Measurements from ENCODE around the gene ICAM3. TPM values are rescaled to one million over a fixed set of nuclear protein-coding genes. Genes with fewer than 3 reads are reported as not detected.
"Not testable (repeated sequence)": the region's sequence is repeated elsewhere in the genome, so short reads cannot be mapped to it uniquely, and the experiment has no call there.

ICAM3 gene
- total RNA-seq, 4 donors from 2014 or later, result 5.5 to 20.6 (median 10.8) TPM

DNA sequence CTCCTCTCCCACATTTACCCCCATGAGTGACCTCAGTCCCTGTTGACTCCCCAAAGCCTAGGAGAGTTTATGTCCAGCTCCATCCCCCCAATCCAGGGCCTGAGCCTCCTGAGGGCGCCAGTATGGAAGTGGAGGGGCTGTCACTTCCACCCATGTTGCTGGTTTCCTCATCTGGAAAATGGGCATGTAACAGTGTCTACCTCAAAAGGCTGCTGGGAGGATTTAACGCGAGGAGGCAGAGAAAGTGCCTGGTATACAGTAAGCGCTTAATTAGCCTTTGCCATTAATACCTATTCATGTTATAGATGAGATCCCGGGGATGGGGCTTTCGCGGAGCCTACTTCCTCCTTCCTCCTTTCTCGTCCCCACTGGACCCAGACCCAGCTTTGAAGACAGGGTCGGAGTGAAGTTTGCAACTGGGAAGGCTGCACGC lies 40.5 kb upstream of the ICAM3 start:
- H3K27me3 ChIP-seq, result no peaks in the 10 kb centered on the region
- H3K9me3 ChIP-seq, result no peaks in the 10 kb centered on the region
- H3K27ac ChIP-seq, result peak overlapping the region; percentile 84 to 93 (median 86)
- peaks cover 0 to 14% (median 0%) of the 10 kb centered on the region in 3 donors for H3K36me3 ChIP-seq
- TF ChIP-seq, protein P1, sequence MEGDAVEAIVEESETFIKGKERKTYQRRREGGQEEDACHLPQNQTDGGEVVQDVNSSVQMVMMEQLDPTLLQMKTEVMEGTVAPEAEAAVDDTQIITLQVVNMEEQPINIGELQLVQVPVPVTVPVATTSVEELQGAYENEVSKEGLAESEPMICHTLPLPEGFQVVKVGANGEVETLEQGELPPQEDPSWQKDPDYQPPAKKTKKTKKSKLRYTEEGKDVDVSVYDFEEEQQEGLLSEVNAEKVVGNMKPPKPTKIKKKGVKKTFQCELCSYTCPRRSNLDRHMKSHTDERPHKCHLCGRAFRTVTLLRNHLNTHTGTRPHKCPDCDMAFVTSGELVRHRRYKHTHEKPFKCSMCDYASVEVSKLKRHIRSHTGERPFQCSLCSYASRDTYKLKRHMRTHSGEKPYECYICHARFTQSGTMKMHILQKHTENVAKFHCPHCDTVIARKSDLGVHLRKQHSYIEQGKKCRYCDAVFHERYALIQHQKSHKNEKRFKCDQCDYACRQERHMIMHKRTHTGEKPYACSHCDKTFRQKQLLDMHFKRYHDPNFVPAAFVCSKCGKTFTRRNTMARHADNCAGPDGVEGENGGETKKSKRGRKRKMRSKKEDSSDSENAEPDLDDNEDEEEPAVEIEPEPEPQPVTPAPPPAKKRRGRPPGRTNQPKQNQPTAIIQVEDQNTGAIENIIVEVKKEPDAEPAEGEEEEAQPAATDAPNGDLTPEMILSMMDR (IDR thresholded peaks at IDR 0.05), result no peak
- no peak for TF ChIP-seq POLR2A (IDR thresholded peaks at IDR 0.05)
- peaks cover 0 to 12% (median 7%) of the 10 kb centered on the region in 4 donors for H3K4me1 ChIP-seq
- H3K4me3 ChIP-seq, result peak overlapping the region; percentile 78 to 100 (median 90)
- peak in 1 of 3 donors; percentile 26 for DNase-seq

DNA sequence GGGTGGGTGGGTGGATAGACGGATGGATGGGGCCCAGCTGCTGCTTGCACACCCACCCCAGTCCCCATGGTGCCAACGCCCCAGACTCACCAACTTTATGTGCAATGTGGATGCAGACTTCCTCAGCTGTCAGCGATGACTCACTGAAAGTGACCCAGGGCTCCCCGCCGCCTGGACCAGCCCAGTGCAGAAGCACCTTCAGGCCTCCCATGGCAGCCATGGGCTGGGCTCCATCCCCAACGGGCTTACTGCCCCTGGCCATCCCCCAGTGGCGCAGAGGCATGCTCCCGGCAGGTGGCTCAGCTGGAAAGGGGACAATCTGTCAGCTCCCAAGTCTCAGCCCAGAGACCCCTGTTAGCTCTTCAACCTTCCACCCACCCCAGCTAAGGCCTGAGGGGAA lies 38.7 kb upstream of the ICAM3 start:
- Histone ChIP-seq H3K36me3 (peaks cover 0 to 24% (median 0%) of the 10 kb centered on the region in 3 donors), H3K4me1 (peaks cover 0 to 12% (median 7%) of the 10 kb centered on the region in 4 donors), H3K4me3 (no peak overlapping the region), H3K27ac (no peak overlapping the region), H3K27me3 (no peaks in the 10 kb centered on the region), H3K9me3 (no peaks in the 10 kb centered on the region)
- no peak for TF ChIP-seq POLR2A (IDR thresholded peaks at IDR 0.05)
- TF ChIP-seq, protein P1 (IDR thresholded peaks at IDR 0.05), result no peak
- DNase-seq, result no peak

DNA sequence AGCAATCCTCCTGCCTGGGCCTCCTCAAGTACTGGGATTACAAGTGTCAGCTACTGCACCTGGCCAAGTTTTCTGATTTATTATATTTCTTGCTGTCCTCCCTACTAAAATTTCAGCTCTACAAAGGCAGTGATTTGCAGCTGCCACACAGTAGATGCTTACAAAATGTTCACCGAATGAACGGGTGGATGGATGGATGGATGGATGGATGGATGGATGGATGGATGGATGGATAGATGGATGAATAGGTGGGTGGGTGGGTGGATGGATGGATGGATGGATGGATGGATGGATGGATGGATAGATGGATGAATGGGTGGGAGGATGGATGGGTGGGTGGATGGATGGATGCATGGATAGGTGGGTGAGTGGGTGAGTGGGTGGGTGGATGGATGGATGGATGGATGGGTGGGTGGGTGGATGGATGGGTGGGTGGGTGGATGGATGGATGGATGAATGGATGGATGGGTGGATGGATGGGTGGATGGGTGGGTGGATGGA lies 37.8 kb upstream of the ICAM3 start:
- H3K4me3 ChIP-seq, H3K27ac ChIP-seq, DNase-seq, H3K27me3 ChIP-seq, H3K9me3 ChIP-seq: not testable (repeated sequence)
- H3K4me1 ChIP-seq, result peaks cover 0 to 12% (median 7%) of the 10 kb centered on the region in 4 donors
- peaks cover 0 to 28% (median 0%) of the 10 kb centered on the region in 3 donors for H3K36me3 ChIP-seq

DNA sequence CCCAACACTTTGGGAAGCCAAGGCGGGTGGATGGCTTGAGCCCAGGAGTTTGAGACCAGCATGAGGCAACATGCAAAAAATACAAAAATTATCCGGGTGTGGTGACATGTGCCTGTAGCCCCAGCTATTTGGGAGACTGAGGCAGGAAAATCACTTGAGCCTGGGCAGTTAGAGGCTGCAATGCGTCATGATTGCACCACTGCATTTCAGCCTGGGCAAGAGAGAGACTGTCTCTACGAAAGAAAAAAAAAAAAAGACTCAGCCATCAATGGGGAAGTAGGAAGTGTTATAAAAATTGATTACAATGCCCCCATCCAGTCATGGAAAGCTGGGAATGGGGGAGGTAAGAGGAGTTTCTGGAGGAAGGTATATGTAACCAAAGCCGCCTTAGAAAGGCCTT lies 35.5 kb upstream of the ICAM3 start:
- Histone ChIP-seq H3K27me3 (no peaks in the 10 kb centered on the region), H3K9me3 (no peaks in the 10 kb centered on the region), H3K27ac (no peak overlapping the region), H3K4me1 (peaks cover 0 to 12% (median 3%) of the 10 kb centered on the region in 4 donors), H3K4me3 (no peak overlapping the region), H3K36me3 (peaks cover 0 to 37% (median 0%) of the 10 kb centered on the region in 3 donors)
- TF ChIP-seq, protein P1 (IDR thresholded peaks at IDR 0.05), result no peak
- no peak for TF ChIP-seq POLR2A (IDR thresholded peaks at IDR 0.05)
- DNase-seq, result no peak

DNA sequence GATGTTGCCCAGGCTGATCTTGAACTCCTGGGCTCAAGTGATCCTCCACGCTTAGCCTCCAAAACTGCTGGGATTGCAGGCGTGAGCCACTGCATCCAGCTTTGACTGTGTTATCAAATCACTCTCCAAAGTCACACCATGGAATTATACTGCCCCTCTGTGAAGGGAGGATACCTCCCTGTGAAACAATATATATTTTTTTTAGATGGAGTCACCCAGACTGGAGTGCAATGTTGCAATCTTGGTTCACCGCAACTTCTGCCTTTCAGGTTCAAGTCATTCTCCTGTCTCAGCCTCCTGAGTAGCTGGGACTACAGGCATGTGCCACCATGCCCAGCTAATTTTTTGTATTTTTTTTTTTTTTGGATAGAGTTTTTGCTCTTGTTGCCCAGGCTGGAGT lies 33.3 kb upstream of the ICAM3 start:
- Histone ChIP-seq H3K9me3 (no peaks in the 10 kb centered on the region), H3K4me1 (no peaks in the 10 kb centered on the region), H3K4me3 (no peak overlapping the region), H3K36me3 (peaks cover 0 to 60% (median 0%) of the 10 kb centered on the region in 3 donors), H3K27me3 (no peaks in the 10 kb centered on the region), H3K27ac (no peak overlapping the region)
- DNase-seq, result no peak
- no peak for TF ChIP-seq POLR2A (IDR thresholded peaks at IDR 0.05)

DNA sequence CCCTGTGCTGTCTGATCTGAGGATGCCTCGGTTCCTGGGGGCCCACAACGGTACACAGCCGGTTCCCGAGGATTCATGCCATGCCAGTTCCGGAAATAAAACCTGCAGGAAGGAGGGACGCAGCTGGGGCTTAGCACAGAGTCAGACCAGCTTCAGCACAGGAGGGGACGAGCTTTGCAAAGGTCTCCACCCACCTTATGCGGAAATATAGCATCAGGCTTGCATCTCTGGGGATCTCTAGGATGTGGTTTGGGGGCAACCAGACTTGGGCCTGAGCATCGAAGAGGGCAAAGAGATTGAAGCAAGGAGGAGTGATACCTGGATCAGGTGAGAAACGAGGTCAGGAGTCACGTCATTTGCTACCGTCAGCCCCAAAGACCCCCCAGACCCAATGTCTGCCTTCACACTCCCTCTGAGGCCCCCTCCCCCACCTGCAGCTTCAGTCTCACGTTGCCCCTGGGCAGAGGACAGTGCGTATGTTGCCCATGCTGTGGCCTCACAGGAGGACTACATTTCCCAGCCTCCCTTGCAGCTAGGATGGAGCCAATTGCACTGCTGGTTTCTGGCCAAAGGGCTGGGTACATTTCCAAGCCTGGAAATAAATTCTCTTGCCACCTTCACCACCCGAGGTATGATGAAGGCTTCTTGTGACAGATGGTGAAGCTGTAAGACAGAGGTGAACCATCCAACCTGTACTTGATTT lies 28.8 kb upstream of the ICAM3 start:
- TF ChIP-seq, protein P1 (IDR thresholded peaks at IDR 0.05), result no peak
- TF ChIP-seq POLR2A (IDR thresholded peaks at IDR 0.05), result no peak

DNA sequence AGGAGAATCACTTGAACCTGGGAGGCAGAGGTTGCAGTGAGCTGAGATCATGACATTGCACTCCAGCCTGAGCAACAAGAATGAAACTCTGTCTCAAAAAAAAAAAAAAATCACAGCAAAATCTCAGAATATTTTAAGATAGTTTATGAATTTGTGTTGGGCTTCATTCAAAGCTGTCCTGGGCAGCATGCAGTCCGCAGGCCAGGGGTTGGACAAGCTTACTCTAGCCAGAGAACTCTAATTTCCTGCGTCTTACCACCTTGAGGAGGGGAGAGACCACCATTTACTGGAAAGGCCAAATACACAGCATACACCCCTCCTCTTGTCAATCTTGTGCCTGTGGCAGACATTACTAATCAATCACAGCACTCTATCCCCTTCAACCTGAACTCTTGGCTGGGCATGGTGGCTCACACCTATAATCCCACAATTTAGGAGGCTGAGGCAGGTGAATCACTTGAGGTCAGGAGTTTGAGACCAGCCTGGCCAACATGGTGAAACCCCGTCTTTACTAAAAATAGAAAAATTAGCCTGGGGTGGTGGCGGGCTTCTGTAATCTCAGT lies 27.6 kb upstream of the ICAM3 start:
- not testable (repeated sequence) for H3K4me1 ChIP-seq, H3K27ac ChIP-seq, DNase-seq, H3K9me3 ChIP-seq, H3K27me3 ChIP-seq, H3K4me3 ChIP-seq
- H3K36me3 ChIP-seq, result peaks cover 0 to 86% (median 0%) of the 10 kb centered on the region in 3 donors

More for the DNA sequence above, 28.8 kb upstream of the ICAM3 start:
- no peak for DNase-seq
- H3K36me3 ChIP-seq, result peaks cover 0 to 81% (median 0%) of the 10 kb centered on the region in 3 donors
- H3K9me3 ChIP-seq, result no peaks in the 10 kb centered on the region
- no peaks in the 10 kb centered on the region for H3K27me3 ChIP-seq
- H3K4me1 ChIP-seq, result no peaks in the 10 kb centered on the region
- H3K4me3 ChIP-seq, result no peak overlapping the region
- H3K27ac ChIP-seq, result no peak overlapping the region

Data from Peyer's patch (tissue), 4 donors.